Mucosa of rectum (tissue), 2 donors: ENCODE data around the gene CA4.

Experiments
- H3K27ac ChIP-seq, 2 donors: one replicate each; pipeline ENCODE4 v1.7.0; 2013; ENCODE audit warnings: inconsistent platforms in 2 of 2, low read depth in 2 of 2, low read length in 2 of 2
- H3K27me3 ChIP-seq, 2 donors: one replicate each; pipeline ENCODE4 v1.7.0; 2013; ENCODE audit warnings: low read length in 2 of 2; ENCODE audit not compliant: control insufficient read depth in 2 of 2, insufficient read depth in 2 of 2
- H3K36me3 ChIP-seq, 2 donors: one replicate each; pipeline ENCODE4 v1.7.0; 2013; ENCODE audit warnings: low read length in 2 of 2; ENCODE audit not compliant: control insufficient read depth in 2 of 2, insufficient read depth in 2 of 2
- H3K4me1 ChIP-seq, 2 donors: one replicate each; pipeline ENCODE4 v1.7.0; 2013; ENCODE audit warnings: low read length in 2 of 2, mild to moderate bottlenecking in 1 of 2; ENCODE audit not compliant: control insufficient read depth in 2 of 2, insufficient read depth in 2 of 2
- H3K4me3 ChIP-seq, 2 donors: one replicate each; pipeline ENCODE4 v1.7.0; 2013; ENCODE audit warnings: low read length in 2 of 2
- H3K9ac ChIP-seq, 2 donors: one replicate each; pipeline ENCODE4 v1.7.0; 2013; ENCODE audit warnings: low read length in 2 of 2, low read depth in 1 of 2, mild to moderate bottlenecking in 1 of 2
- H3K9me3 ChIP-seq, 2 donors: one replicate each; pipeline ENCODE4 v1.7.0; 2013; ENCODE audit warnings: low read length in 2 of 2; ENCODE audit not compliant: control insufficient read depth in 2 of 2
- donor health status: healthy.
- donor health status: Normal muscosa, but diverticular disease.

Gene CA4

DNA sequence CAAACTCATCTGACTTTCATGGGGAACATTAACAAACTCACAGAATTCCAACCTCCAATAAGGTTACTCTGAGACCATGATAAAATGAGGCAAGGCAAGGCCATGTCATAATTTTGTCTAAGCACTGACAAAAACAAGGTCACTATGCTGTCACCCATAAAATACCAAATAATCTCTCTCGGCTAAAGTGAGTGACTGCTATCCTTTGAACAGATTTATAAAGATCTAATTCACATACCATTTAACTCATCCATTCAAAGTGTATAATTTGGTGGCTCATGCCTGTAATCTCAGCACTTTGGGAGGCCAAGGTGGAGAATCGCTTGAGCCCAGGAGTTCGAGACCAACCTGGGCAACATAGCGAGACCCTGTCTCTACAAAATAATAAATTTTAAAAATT, 20.6 kb upstream of the CA4 start:
- H3K4me1 ChIP-seq, result peaks cover 0 to 2% of the 10 kb centered on the region in 2 donors
- H3K27ac ChIP-seq, result no peak overlapping the region
- peaks cover 1 to 2% of the 10 kb centered on the region in 2 donors for H3K27me3 ChIP-seq
- H3K4me3 ChIP-seq, result no peak overlapping the region
- H3K9ac ChIP-seq, result no peak overlapping the region
- H3K9me3 ChIP-seq, result no peaks in the 10 kb centered on the region
- H3K36me3 ChIP-seq, result no peaks in the 10 kb centered on the region

DNA sequence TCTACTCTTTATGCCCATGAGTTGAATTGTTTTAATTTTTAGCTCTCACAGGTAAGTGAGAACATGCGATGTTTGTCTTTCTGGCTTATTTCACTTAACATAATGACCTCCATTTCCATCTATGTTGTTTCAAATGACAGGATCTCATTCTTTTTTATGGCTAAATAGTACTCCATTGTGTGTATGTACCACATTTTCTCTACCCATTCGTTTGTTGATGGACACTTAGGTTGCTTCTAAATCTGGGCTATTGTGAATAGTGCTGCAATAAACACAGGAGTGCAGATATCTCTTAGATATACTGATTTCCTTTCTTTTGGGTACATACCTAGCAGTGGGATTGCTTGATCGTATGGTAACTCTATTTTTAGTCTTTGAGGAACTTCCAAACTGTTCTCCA, 19.3 kb upstream of the CA4 start:
- H3K36me3 ChIP-seq, result no peaks in the 10 kb centered on the region
- H3K27ac ChIP-seq, result no peak overlapping the region
- peaks cover 1 to 2% of the 10 kb centered on the region in 2 donors for H3K27me3 ChIP-seq
- no peaks in the 10 kb centered on the region for H3K9me3 ChIP-seq
- H3K4me1 ChIP-seq, result peaks cover 0 to 9% of the 10 kb centered on the region in 2 donors
- H3K9ac ChIP-seq, result no peak overlapping the region
- no peak overlapping the region for H3K4me3 ChIP-seq

DNA sequence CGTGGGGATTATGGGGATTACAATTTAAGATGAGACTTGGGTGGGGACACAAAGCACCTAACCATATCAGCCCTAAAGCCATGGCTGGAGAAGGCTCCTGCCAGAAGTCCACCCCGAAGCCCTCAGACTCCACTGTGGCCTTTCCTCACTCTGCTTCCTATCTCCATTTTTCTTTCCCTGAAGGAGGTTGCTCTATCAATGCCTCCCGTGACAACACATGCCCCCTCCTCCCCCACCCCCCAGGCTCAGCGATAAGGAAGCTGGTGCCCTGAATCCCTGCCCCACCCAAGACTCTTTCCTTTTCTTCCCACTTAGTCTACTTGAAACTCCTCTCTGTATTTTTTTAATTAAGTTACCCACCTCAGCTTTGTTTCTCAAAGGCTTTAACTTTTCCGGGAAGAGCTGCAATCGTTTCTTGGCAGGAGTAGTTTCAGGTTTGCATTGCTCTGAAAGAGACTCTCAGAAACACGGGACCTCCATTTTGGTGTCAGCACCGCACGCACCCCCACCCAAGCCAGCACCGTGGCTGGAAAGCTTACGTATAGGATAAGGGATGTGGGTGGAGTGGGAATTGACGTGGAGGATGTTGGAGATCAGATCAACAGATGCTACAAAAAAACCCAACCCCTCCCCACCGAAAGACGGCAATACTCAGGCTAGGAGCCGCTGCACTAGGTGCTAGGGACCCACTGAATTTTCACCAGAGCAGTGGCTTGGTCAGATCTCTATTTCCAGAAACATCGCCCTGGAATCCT, 15.2 kb upstream of the CA4 start:
- H3K36me3 ChIP-seq, result no peaks in the 10 kb centered on the region
- peaks cover 0 to 12% of the 10 kb centered on the region in 2 donors for H3K4me1 ChIP-seq
- peak overlapping the region; percentile 75 for H3K9ac ChIP-seq
- H3K27ac ChIP-seq, result peak overlapping the region; percentile 65 to 74
- peaks cover 8 to 10% of the 10 kb centered on the region in 2 donors for H3K27me3 ChIP-seq
- H3K9me3 ChIP-seq, result no peaks in the 10 kb centered on the region
- H3K4me3 ChIP-seq, result peak overlapping the region; percentile 88 to 95

DNA sequence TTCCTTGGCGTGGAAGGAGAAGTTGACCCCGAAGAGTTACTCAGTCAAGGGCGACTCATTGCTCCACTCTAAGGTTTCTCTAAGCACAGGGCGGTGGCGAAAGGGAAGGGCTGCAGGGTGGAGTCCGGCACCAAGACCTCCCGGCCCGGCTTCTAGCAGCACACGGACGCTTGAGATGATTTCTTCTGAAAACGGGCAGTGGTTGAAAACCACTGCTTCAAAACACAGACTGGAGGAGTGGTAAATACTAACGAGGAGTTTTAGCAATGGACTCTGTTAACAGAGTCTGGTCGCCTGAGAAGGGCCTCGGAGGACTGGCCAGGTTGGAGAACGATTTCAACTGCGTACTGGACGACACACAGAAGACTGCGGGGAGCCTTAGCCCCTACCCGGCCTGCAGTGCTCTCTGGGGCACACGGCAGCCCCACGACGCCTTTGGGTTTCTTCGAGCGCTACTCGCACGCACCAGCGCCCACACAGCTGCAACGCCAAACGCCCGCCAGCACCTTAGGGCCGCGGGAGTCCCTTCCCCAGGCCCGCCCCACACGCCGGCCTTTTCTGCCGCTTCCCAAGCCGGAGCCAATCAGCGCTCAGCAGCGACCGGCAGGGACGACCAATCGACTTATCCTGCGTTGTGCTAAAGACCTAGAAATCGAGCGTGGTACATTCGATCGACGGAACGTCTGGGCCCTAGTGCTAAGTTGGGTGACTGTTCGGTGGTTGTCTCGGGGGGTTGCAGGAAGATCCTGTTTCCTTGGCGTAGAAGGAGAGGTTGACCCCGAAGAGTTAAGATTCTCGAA, 14.4 kb upstream of the CA4 start:
- Histone ChIP-seq H3K36me3 (no peaks in the 10 kb centered on the region), H3K4me3 (peak overlapping the region; percentile 88 to 95), H3K9me3 (no peaks in the 10 kb centered on the region), H3K4me1 (peaks cover 0 to 16% of the 10 kb centered on the region in 2 donors), H3K9ac (peak overlapping the region; percentile 75), H3K27ac (peak overlapping the region; percentile 65 to 74), H3K27me3 (peaks cover 15% of the 10 kb centered on the region in 2 donors)

DNA sequence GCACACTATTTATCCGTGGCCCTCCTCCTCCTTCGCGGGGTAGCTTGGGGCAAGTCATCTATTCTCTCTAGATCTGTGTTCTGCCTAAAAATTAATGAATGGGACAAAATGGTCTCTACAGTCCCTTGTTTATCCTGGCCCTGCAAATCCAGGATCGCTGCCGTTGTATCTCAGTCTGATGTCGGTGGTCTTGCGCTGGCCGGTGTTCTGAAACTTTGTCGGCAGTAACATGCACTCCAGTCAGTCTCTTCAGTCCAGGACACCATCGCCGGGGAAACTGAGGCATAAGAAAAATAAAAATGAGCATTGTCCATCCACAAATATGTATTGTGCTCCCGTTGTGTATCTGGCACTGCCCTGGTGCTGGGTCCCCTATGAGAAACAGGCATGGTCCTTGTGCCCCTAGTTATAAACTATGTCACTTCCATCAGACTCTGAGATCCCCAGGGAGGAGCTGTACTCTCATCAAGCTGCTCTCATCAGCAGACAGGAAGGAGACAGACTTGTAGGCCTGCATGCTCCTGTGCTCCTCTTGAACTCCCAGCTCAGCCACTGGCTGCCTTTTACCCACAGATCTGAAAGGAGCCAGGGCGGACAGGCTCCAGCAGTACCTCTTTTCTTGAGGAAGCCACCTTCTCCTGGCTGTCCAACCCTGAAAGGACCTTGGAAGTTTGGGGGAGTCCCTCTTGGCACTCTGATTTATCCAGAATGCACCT, 13.7 kb upstream of the CA4 start:
- no peak overlapping the region for H3K27ac ChIP-seq
- H3K4me1 ChIP-seq, result peaks cover 0 to 16% of the 10 kb centered on the region in 2 donors
- no peak overlapping the region for H3K9ac ChIP-seq
- peak overlapping the region; percentile 88 to 95 for H3K4me3 ChIP-seq
- no peaks in the 10 kb centered on the region for H3K9me3 ChIP-seq
- H3K27me3 ChIP-seq, result peaks cover 20 to 21% of the 10 kb centered on the region in 2 donors
- no peaks in the 10 kb centered on the region for H3K36me3 ChIP-seq

DNA sequence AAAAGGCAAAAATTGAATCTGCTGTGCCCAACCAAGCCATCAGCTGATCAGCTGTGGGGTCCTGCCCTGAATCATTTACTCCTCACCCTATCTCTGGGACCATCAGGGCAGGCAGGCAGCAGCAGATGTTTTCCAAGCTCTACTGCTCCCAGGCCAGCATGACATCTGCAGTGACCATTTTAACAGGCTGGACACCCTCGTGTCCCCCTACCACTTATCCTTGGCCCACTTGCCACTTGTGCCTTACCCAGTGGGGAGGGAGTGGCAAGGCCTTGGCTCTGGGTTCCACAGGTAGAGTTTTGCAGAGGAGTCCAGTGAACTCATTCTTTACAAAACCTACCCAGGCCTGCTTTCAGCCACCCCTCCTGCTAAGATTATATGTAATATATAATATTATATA, 12.0 kb upstream of the CA4 start:
- Histone ChIP-seq H3K9me3 (no peaks in the 10 kb centered on the region), H3K9ac (no peak overlapping the region), H3K4me1 (peaks cover 6 to 22% of the 10 kb centered on the region in 2 donors), H3K36me3 (no peaks in the 10 kb centered on the region), H3K27me3 (peaks cover 27 to 28% of the 10 kb centered on the region in 2 donors), H3K27ac (no peak overlapping the region), H3K4me3 (no peak overlapping the region)

DNA sequence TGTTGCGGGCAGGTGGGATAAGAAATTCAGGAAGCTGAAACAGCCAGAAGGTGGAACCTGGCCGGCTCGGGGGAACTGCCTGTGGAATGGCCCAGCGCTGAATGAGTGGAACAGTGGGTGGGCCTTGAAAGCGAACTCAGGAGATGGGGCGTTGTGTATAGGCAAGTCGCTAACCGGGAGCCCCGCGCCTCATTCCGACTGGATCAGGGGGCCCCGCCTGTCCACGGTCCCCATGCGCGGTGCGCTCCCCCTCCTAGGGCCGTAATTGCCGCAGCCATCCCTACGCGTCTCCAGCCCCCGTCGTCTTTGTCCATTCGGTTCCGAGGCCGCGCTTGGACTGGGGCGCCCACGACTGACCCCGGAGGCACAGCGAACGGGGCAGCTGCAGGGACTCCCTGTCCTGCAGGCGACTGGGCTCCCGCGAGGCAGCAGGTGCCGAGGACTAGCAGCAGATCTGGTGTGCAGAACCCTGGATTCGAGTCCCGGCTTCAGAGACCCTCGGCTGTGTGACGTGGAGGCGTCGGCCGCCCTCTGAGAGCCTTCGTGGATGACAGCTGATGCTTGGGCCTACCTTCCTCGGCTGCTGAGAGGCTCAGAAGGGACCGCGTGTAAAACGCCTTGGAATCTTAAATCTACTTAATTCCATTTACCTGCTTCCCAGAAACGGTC, 10.9 kb upstream of the CA4 start:
- Histone ChIP-seq H3K36me3 (no peaks in the 10 kb centered on the region), H3K4me1 (peaks cover 13 to 26% of the 10 kb centered on the region in 2 donors), H3K9me3 (no peaks in the 10 kb centered on the region), H3K27ac (no peak overlapping the region), H3K4me3 (no peak overlapping the region), H3K9ac (no peak overlapping the region), H3K27me3 (peaks cover 28 to 30% of the 10 kb centered on the region in 2 donors)

DNA sequence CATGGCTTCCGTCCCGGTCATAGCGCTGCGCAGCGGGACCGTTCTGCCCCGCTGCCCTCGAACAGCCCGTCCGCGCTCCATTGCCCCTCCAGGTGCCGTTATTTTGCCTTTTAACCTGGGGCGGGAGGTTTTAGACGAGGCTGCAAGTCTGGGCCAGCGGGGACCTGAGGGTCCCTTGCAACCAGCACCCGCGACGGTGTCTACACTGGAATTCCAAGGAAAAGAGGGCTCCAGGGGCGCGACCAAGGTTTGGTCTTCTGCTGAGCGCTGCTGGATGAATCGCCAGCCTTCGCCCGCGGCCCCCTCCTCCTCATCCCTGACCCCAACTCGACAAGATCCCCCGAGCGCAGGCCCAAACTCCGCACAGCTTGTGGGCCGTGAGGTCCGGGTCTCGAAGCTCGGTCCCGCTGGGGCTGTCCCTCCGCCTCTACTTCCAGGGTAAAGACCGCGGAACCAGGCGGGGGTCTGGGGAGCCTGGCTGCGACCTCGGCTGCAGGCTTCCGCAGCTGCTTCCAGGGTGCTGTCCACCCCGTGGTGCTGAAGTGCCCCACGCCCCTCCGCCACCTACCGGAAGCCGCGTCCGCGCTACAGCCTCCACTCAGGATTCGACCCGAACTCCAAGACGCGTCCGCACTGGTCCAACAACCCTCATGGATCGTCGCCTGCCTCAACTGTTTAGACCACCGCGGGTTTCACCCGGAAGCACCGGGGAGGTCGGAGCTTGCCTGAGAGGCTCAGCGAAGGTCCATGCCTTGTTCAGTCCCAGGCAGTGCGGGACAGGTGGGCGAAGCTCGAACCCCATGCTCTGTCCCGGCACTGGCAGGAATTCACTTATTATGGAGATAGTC, 10.1 kb upstream of the CA4 start:
- no peak overlapping the region for H3K9ac ChIP-seq
- no peak overlapping the region for H3K27ac ChIP-seq
- no peaks in the 10 kb centered on the region for H3K36me3 ChIP-seq
- peak overlapping the region; percentile 13 to 27 for H3K4me3 ChIP-seq
- H3K4me1 ChIP-seq, result peaks cover 13 to 21% of the 10 kb centered on the region in 2 donors
- peaks cover 28 to 30% of the 10 kb centered on the region in 2 donors for H3K27me3 ChIP-seq
- no peaks in the 10 kb centered on the region for H3K9me3 ChIP-seq
